Calu3 (cell line): ENCODE measurements around the gene WDR31. TPM values are rescaled to one million over a fixed set of nuclear protein-coding genes. Genes with fewer than 3 reads are reported as not detected.

ENCODE experiments used
- BruUV-seq: library from RNA; stranded (reverse); fragments of 400-500 nt; replicated peaks from 2 replicates; lab custom pipeline; 2021; lab: Mats Ljungman, UMichigan
- CTCF ChIA-PET: fragments of 300-600 bp; sonication (Branson Sonifier 250); formaldehyde crosslinking; loops from one replicate; lab custom pipeline; 2022; ENCODE audit warnings: antibody characterized with exemption; lab: Charles Lee
- DNase-seq: peaks from one replicate; pipeline ENCODE4 v3.0.0; 2022
- H3K27ac Mint-ChIP-seq: one replicate; pipeline ENCODE4 v1.8.0; 2022; ENCODE audit warnings: mixed read lengths; ENCODE audit not compliant: unreplicated experiment
- H3K27me3 Mint-ChIP-seq: one replicate; pipeline ENCODE4 v1.8.0; 2022; ENCODE audit warnings: mixed read lengths; ENCODE audit not compliant: unreplicated experiment
- H3K36me3 Mint-ChIP-seq: one replicate; pipeline ENCODE4 v1.8.0; 2022; ENCODE audit warnings: mild to moderate bottlenecking, moderate library complexity, mixed read lengths; ENCODE audit not compliant: insufficient read depth, unreplicated experiment
- H3K4me1 Mint-ChIP-seq: one replicate; pipeline ENCODE4 v1.8.0; 2022; ENCODE audit warnings: mild to moderate bottlenecking, low read depth, mixed read lengths; ENCODE audit not compliant: unreplicated experiment
- H3K4me3 Mint-ChIP-seq: one replicate; pipeline ENCODE4 v1.8.0; 2022; ENCODE audit warnings: mild to moderate bottlenecking, low read depth, moderate library complexity, mixed read lengths; ENCODE audit not compliant: unreplicated experiment
- H3K9me3 Mint-ChIP-seq: one replicate; pipeline ENCODE4 v1.8.0; 2022; ENCODE audit warnings: low read depth, mixed read lengths; ENCODE audit not compliant: unreplicated experiment
- intact Hi-C: fragments of 100-400 bp; cut with micrococcal nuclease; formaldehyde crosslinking; loops from one replicate; pipeline ENCODE4 v1.10.0; 2022; ENCODE audit not compliant: unreplicated experiment
- total RNA-seq: library from RNA; stranded (reverse); gene quantifications from 2 replicates; pipeline ENCODE4 v1.2.3, GENCODE V29; 2022
- TF ChIP-seq, protein P1 (sequence below): fragments of 200-600 bp; IDR thresholded peaks from one replicate; pipeline ENCODE4 v1.8.0; 2022; ENCODE audit warnings: antibody characterized with exemption; ENCODE audit not compliant: unreplicated experiment

WDR31 gene
- total RNA-seq, 1 experiment from 2014 or later = 3.1 TPM

- Mint-ChIP-seq H3K9me3 (no peaks in the 10 kb centered on the region), H3K27me3 (no peaks in the 10 kb centered on the region), H3K36me3 (peaks cover 35% of the 10 kb centered on the region), H3K27ac (no peak overlapping the region), H3K4me3 (no peak overlapping the region), H3K4me1 (no peaks in the 10 kb centered on the region)
- no peak for DNase-seq
- BruUV-seq = no TSS peak
- CTCF ChIA-PET = no interaction called here
- TF ChIP-seq, protein P1, sequence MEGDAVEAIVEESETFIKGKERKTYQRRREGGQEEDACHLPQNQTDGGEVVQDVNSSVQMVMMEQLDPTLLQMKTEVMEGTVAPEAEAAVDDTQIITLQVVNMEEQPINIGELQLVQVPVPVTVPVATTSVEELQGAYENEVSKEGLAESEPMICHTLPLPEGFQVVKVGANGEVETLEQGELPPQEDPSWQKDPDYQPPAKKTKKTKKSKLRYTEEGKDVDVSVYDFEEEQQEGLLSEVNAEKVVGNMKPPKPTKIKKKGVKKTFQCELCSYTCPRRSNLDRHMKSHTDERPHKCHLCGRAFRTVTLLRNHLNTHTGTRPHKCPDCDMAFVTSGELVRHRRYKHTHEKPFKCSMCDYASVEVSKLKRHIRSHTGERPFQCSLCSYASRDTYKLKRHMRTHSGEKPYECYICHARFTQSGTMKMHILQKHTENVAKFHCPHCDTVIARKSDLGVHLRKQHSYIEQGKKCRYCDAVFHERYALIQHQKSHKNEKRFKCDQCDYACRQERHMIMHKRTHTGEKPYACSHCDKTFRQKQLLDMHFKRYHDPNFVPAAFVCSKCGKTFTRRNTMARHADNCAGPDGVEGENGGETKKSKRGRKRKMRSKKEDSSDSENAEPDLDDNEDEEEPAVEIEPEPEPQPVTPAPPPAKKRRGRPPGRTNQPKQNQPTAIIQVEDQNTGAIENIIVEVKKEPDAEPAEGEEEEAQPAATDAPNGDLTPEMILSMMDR = no peak
- intact Hi-C loops = no loop called here
Observed at GRCh38 chr9:113372059-113372458, 32.0 kb upstream of the WDR31 start.

GRCh38 chr9:113370806-113371325 is 30.8 kb upstream of the WDR31 start:
- no peak for DNase-seq
- no peak overlapping the region for H3K4me3 Mint-ChIP-seq
- H3K9me3 Mint-ChIP-seq = no peaks in the 10 kb centered on the region
- TF ChIP-seq, protein P1 = no peak
- no peak overlapping the region for H3K27ac Mint-ChIP-seq
- no peaks in the 10 kb centered on the region for H3K4me1 Mint-ChIP-seq
- CTCF ChIA-PET = no interaction called here
- no TSS peak for BruUV-seq
- intact Hi-C loops = no loop called here
- H3K27me3 Mint-ChIP-seq = no peaks in the 10 kb centered on the region
- H3K36me3 Mint-ChIP-seq = peaks cover 23% of the 10 kb centered on the region

DNA sequence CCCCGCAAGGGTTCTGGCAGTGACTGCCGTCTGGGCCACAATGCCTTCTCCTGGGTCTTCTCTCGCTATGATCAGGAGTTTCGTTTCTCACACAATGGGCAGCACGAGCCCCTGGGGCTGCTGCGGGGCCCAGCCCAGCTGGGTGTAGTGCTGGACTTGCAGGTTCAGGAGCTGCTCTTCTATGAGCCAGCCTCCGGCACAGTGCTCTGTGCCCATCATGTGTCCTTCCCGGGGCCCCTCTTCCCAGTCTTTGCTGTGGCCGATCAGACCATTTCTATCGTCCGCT is 29.7 kb upstream of the WDR31 start:
- peaks cover 17% of the 10 kb centered on the region for H3K36me3 Mint-ChIP-seq

DNA sequence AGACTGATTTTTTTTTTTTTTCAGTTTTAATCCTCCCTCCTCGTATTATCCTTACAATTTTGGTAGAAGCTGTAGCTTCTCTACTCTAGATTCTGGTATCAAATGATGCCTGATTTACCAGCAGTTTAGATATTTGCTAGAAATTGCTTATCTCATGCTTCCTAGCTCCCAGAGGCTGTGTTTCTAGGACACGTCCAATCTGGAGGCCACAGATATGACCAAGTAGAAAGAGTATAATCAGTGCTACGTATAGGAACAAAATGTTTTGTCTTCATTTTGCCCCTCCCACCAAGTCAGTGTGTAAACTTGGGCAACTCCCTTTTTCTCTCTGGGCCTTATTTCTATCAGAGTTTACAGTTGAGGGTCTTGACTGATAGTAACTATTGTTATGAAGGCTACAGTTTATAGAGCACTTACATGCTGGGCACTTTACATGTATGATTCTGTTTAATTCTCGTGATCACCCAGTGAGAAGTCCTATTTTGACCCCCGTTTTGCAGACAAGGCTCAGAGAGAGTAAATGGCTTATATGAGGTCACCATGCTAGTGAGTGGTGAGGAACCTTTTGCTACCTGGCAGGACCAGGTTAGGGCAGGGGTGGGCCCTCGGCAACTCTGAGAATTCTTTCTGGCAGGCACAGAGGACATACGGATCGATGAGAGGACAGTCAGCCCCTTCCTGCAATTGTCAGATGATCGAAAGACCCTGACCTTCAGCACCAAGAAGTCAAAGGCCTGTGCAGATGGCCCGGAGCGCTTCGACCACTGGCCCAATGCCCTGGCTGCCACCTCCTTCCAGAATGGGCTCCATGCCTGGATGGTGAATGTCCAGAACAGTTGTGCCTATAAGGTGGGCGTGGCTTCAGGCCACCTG is 29.1 kb upstream of the WDR31 start:
- CTCF ChIA-PET = interaction anchor here (0.7 kb wide), 1 partner anchor 447 kb away, joined by 3 read pairs; no protein-coding TSS in a partner anchor

More for the DNA sequence above, 29.7 kb upstream of the WDR31 start:
- H3K4me3 Mint-ChIP-seq = no peak overlapping the region
- CTCF ChIA-PET = no interaction called here
- no peaks in the 10 kb centered on the region for H3K9me3 Mint-ChIP-seq
- H3K4me1 Mint-ChIP-seq = no peaks in the 10 kb centered on the region
- H3K27ac Mint-ChIP-seq = no peak overlapping the region
- intact Hi-C loops = no loop called here
- TF ChIP-seq, protein P1 = no peak
- H3K27me3 Mint-ChIP-seq = no peaks in the 10 kb centered on the region
- DNase-seq = no peak
- BruUV-seq = no TSS peak

More for the DNA sequence above, 29.1 kb upstream of the WDR31 start:
- Mint-ChIP-seq H3K9me3 (no peaks in the 10 kb centered on the region), H3K27me3 (no peaks in the 10 kb centered on the region), H3K36me3 (peaks cover 17% of the 10 kb centered on the region), H3K4me1 (no peaks in the 10 kb centered on the region), H3K4me3 (no peak overlapping the region), H3K27ac (no peak overlapping the region)
- TF ChIP-seq, protein P1 = no peak
- no peak for DNase-seq
- intact Hi-C loops = no loop called here
- BruUV-seq = no TSS peak
